ENCODE results near the gene DCC. TPM values are rescaled to one million over a fixed set of nuclear protein-coding genes. Genes with fewer than 3 reads are reported as not detected.

The DCC gene
- total and polyA plus RNA-seq, 9 donors = under 0.01 to 0.77 (median 0.30) TPM; not detected in 3

DNA sequence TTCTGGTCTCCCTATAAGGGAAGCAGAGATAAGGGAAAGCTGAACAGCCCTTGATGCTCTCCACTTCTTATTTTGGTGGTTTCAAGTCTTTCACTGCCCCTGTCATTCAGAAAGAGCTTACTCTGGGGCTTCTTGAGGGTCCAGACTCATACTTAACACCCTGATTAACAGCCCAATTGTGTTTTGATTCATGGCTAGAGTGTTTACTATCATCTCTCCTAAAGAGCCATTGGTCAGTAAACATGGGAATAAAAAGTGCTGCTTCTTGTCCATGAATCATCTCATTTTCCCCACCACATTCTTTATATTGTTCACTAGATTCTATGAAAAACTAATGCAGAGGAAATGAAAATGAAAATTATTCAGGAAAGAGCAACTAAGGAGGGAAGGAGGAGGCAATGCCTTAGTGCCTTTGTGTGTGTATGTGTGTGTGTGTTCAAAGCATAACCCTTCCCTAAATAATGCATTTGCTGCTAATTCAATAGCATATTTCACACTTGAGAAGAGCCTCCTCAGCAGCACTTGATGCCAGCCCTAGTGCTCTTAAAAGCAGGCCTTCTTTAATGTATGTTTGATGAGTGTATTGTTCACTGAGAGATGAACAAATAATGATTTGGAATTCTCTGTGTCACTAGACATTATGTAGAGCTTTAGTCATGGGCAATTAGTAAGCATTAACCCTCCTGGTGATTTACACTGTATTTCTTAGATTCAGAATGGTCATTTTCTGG lies 63.5 kb downstream of the DCC start:
- no peaks in the 10 kb centered on the region for H3K36me3 ChIP-seq

DNA sequence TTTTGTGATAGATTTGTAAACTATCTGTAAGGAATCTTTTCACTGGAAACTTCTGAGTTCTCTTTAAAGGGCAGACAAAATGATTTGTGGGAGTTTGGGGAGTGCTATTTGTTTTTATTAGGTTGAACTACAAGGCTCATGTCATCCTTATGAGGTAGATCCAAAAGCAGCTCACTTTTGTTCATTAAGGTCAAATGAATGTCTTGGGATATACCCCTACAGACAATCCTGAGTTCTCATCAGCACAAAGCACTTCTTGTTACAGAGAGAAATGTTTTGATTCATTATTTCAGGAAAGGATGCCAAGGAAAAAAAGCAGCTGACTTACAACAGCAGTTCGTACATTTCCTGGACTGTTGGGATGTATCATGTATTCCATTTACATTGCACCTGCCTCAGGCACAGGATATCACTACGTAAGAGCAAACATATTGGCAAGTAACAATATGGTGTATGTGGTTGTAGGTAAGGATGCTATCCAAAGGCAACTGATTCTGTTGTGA lies 68.9 kb downstream of the DCC start:
- Histone ChIP-seq H3K4me1 (ENCODE audit: insufficient read depth) (no peaks in the 10 kb centered on the region), H3K4me3 (no peak overlapping the region), H3K27ac (no peak overlapping the region), H3K36me3 (no peaks in the 10 kb centered on the region), H3K27me3 (no peaks in the 10 kb centered on the region), H3K9me3 (no peaks in the 10 kb centered on the region)
- WGBS, 3 donors = 31 to 58% (median 40%) methylated on average over 2 of the region's 2 CpGs
- no peak for TF ChIP-seq POLR2A (IDR thresholded peaks at IDR 0.05)
- no peak for TF ChIP-seq EP300 (IDR thresholded peaks at IDR 0.05)
- TF ChIP-seq, protein P1, sequence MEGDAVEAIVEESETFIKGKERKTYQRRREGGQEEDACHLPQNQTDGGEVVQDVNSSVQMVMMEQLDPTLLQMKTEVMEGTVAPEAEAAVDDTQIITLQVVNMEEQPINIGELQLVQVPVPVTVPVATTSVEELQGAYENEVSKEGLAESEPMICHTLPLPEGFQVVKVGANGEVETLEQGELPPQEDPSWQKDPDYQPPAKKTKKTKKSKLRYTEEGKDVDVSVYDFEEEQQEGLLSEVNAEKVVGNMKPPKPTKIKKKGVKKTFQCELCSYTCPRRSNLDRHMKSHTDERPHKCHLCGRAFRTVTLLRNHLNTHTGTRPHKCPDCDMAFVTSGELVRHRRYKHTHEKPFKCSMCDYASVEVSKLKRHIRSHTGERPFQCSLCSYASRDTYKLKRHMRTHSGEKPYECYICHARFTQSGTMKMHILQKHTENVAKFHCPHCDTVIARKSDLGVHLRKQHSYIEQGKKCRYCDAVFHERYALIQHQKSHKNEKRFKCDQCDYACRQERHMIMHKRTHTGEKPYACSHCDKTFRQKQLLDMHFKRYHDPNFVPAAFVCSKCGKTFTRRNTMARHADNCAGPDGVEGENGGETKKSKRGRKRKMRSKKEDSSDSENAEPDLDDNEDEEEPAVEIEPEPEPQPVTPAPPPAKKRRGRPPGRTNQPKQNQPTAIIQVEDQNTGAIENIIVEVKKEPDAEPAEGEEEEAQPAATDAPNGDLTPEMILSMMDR (IDR thresholded peaks at IDR 0.05) = no peak
- DNase-seq = no peak
- intact Hi-C loops (cut with DNase I) = no loop called here

More for the DNA sequence above, 63.5 kb downstream of the DCC start:
- TF ChIP-seq, protein P1 (IDR thresholded peaks at IDR 0.05) = no peak
- no peak for TF ChIP-seq POLR2A (IDR thresholded peaks at IDR 0.05)
- no peak for TF ChIP-seq EP300 (IDR thresholded peaks at IDR 0.05)
- H3K9me3 ChIP-seq = no peaks in the 10 kb centered on the region
- no peak overlapping the region for H3K27ac ChIP-seq
- H3K4me1 ChIP-seq (ENCODE audit: insufficient read depth) = no peaks in the 10 kb centered on the region
- no peak overlapping the region for H3K4me3 ChIP-seq
- intact Hi-C loops (cut with DNase I) = no loop called here
- no peak for DNase-seq
- no peaks in the 10 kb centered on the region for H3K27me3 ChIP-seq

DNA sequence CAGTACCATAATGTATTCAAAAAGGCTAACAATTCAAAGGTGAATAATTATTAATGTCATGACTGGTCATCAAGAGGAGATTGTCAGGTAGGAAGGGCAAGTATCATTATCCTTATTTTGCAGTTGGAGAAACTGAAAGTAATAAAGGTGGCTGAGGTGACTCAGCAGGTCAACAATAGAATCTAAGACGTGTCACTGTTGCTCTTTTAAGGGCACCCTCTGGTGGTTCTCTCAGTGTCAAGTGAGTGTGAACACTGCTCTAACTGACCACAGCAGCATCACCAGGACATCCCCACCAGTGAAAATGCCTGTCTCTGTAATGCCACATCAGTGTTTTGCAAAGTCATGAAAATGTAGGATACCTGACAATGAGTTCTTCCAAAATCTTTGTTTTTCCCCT lies 69.7 kb downstream of the DCC start:
- H3K27ac ChIP-seq = no peak overlapping the region
- intact Hi-C loops (cut with DNase I) = no loop called here
- no peaks in the 10 kb centered on the region for H3K4me1 ChIP-seq (ENCODE audit: insufficient read depth)
- no peaks in the 10 kb centered on the region for H3K36me3 ChIP-seq
- H3K4me3 ChIP-seq = no peak overlapping the region
- no peak for DNase-seq
- no peaks in the 10 kb centered on the region for H3K9me3 ChIP-seq
- no peaks in the 10 kb centered on the region for H3K27me3 ChIP-seq
- WGBS, 3 donors = 31 to 71% (median 62%) methylated on average over 1 of the region's 1 CpG
- TF ChIP-seq POLR2A (IDR thresholded peaks at IDR 0.05) (no peak), EP300 (IDR thresholded peaks at IDR 0.05) (no peak)
- TF ChIP-seq, protein P1 (IDR thresholded peaks at IDR 0.05) = no peak

DNA sequence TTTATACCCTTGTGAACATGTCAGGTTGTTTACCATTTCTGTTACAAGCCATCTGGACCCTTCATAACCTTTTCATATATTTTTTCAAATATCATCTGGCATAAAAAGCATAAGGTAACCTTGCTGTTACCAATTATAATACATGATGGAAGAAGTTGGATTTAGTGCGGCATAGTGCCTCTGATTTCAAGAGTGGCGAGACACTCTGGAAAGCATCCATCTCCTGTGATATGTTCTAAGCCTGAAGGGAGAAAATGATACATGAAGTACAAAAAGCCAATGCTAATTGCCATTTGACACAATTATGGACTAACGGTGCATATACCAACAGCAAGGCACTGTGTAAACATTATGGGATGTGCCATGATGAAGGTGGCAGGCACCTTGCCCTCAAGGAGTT lies 75.1 kb downstream of the DCC start:
- Histone ChIP-seq H3K9me3 (no peaks in the 10 kb centered on the region), H3K4me3 (no peak overlapping the region), H3K36me3 (no peaks in the 10 kb centered on the region), H3K27ac (no peak overlapping the region), H3K4me1 (ENCODE audit: insufficient read depth) (no peaks in the 10 kb centered on the region), H3K27me3 (no peaks in the 10 kb centered on the region)
- intact Hi-C loops (cut with DNase I) = no loop called here
- DNase-seq = no peak
- TF ChIP-seq POLR2A (IDR thresholded peaks at IDR 0.05) (no peak), EP300 (IDR thresholded peaks at IDR 0.05) (no peak)
- TF ChIP-seq, protein P1 (IDR thresholded peaks at IDR 0.05) = no peak
- WGBS, 3 donors = 84 to 93% (median 90%) methylated on average over 3 of the region's 3 CpGs
